Calu3 (cell line): Measurements from ENCODE around the gene CHERP. TPM values are rescaled to one million over a fixed set of nuclear protein-coding genes. Genes with fewer than 3 reads are reported as not detected.

Experiments
- BruUV-seq: library from RNA; stranded (reverse); fragments of 400-500 nt; replicated peaks from 2 replicates; lab custom pipeline; 2021; lab: Mats Ljungman, UMichigan
- CTCF ChIA-PET: fragments of 300-600 bp; sonication (Branson Sonifier 250); formaldehyde crosslinking; loops from one replicate; lab custom pipeline; 2022; ENCODE audit warnings: antibody characterized with exemption; lab: Charles Lee
- DNase-seq: peaks from one replicate; pipeline ENCODE4 v3.0.0; 2022
- H3K27ac Mint-ChIP-seq: one replicate; pipeline ENCODE4 v1.8.0; 2022; ENCODE audit warnings: mixed read lengths; ENCODE audit not compliant: unreplicated experiment
- H3K27me3 Mint-ChIP-seq: one replicate; pipeline ENCODE4 v1.8.0; 2022; ENCODE audit warnings: mixed read lengths; ENCODE audit not compliant: unreplicated experiment
- H3K36me3 Mint-ChIP-seq: one replicate; pipeline ENCODE4 v1.8.0; 2022; ENCODE audit warnings: mild to moderate bottlenecking, moderate library complexity, mixed read lengths; ENCODE audit not compliant: insufficient read depth, unreplicated experiment
- H3K4me1 Mint-ChIP-seq: one replicate; pipeline ENCODE4 v1.8.0; 2022; ENCODE audit warnings: mild to moderate bottlenecking, low read depth, mixed read lengths; ENCODE audit not compliant: unreplicated experiment
- H3K4me3 Mint-ChIP-seq: one replicate; pipeline ENCODE4 v1.8.0; 2022; ENCODE audit warnings: mild to moderate bottlenecking, low read depth, moderate library complexity, mixed read lengths; ENCODE audit not compliant: unreplicated experiment
- H3K9me3 Mint-ChIP-seq: one replicate; pipeline ENCODE4 v1.8.0; 2022; ENCODE audit warnings: low read depth, mixed read lengths; ENCODE audit not compliant: unreplicated experiment
- intact Hi-C: fragments of 100-400 bp; cut with micrococcal nuclease; formaldehyde crosslinking; loops from one replicate; pipeline ENCODE4 v1.10.0; 2022; ENCODE audit not compliant: unreplicated experiment
- total RNA-seq: library from RNA; stranded (reverse); gene quantifications from 2 replicates; pipeline ENCODE4 v1.2.3, GENCODE V29; 2022
- TF ChIP-seq, protein P1 (sequence below): fragments of 200-600 bp; IDR thresholded peaks from one replicate; pipeline ENCODE4 v1.8.0; 2022; ENCODE audit warnings: antibody characterized with exemption; ENCODE audit not compliant: unreplicated experiment

The CHERP gene
- total RNA-seq, 1 experiment from 2014 or later = 49.3 TPM

DNA sequence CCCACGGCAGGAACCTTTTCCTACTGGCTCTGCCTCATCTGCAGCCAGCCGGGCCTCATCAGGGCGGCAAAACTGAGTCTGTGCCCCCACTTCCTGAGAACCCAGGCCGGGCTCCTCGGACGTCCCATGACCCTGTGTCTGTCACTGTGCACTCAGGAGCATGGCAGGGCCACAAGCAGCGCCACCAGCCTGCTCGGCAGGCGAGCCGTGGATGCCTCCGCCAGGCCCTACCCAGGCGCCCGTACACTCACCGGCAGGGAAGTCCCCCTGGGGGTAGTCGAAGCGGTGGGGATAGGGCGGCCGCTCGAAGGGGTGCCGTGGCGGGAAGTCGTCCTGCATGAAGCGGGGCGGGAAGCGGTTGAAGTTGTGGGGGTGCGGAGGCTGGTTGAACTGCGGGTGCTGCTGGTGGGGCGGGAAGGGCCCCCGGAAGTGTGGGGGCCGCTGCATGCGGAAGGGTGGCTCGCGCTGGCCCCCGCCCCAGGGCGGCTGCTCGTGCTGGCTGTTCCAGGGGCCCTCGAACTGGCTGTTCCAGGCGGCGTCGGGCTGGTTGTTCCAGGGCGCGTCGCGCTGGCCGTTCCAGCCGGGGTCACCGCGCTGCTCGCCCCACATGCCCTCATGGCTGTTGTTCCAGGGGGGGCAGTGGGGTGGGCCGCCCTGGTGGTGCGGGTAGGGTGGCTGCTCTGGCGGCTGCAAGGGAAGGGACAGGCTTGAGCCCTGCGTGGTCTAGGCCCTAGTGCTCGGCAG lies 17.1 kb downstream of the CHERP start:
- intact Hi-C loops = no loop called here
- CTCF ChIA-PET = no interaction called here
- H3K9me3 Mint-ChIP-seq = no peaks in the 10 kb centered on the region
- peaks cover 53% of the 10 kb centered on the region for H3K36me3 Mint-ChIP-seq
- no peaks in the 10 kb centered on the region for H3K4me1 Mint-ChIP-seq
- no peak overlapping the region for H3K4me3 Mint-ChIP-seq
- H3K27ac Mint-ChIP-seq = no peak overlapping the region
- no peaks in the 10 kb centered on the region for H3K27me3 Mint-ChIP-seq
- DNase-seq = no peak
- TF ChIP-seq, protein P1, sequence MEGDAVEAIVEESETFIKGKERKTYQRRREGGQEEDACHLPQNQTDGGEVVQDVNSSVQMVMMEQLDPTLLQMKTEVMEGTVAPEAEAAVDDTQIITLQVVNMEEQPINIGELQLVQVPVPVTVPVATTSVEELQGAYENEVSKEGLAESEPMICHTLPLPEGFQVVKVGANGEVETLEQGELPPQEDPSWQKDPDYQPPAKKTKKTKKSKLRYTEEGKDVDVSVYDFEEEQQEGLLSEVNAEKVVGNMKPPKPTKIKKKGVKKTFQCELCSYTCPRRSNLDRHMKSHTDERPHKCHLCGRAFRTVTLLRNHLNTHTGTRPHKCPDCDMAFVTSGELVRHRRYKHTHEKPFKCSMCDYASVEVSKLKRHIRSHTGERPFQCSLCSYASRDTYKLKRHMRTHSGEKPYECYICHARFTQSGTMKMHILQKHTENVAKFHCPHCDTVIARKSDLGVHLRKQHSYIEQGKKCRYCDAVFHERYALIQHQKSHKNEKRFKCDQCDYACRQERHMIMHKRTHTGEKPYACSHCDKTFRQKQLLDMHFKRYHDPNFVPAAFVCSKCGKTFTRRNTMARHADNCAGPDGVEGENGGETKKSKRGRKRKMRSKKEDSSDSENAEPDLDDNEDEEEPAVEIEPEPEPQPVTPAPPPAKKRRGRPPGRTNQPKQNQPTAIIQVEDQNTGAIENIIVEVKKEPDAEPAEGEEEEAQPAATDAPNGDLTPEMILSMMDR = no peak
- no TSS peak for BruUV-seq

DNA sequence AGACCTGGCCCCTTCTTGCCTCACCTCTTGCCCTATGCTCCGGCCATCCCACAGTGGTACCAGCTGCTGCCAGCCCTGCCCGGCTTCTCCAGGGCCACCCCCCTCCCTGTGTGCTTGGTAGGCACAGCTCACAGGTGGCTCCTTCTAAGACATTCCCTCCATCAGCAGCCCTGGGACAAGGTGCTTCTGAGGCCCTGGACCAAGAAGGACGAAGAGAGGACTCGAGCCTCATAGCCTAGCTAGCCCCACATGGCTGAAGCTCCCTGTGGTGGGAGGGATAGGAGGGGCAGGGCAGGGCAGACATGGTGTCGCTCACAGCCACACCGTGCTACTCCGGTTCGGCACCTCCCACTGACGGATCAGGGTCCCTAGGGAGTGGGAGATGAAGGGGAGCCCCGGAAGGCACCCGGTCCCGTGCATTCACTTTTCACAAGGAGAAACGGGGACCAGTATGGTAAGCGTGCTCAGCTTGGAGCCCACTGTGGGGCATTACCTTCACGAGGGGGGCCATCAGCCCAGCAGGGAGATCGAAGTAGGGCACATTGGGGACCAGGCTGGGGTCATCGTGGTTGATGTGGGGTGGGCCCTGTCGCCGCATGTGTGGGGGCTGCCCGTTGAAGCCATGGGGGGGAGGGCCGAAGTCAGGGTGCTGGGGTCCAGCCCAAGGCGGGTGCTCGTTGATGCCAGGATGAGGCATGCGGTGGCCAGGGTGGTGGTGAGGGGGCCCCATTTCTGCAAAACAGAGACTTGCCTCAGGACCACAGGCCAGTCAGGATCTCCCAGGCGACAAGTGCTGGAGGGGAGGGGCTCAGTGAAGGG lies 19.5 kb downstream of the CHERP start:
- intact Hi-C loops = no loop called here
- Mint-ChIP-seq H3K36me3 (peaks cover 52% of the 10 kb centered on the region), H3K9me3 (no peaks in the 10 kb centered on the region), H3K4me1 (no peaks in the 10 kb centered on the region), H3K27me3 (no peaks in the 10 kb centered on the region), H3K4me3 (no peak overlapping the region), H3K27ac (no peak overlapping the region)
- TF ChIP-seq, protein P1 = no peak
- DNase-seq = no peak
- no TSS peak for BruUV-seq
- CTCF ChIA-PET = no interaction called here

DNA sequence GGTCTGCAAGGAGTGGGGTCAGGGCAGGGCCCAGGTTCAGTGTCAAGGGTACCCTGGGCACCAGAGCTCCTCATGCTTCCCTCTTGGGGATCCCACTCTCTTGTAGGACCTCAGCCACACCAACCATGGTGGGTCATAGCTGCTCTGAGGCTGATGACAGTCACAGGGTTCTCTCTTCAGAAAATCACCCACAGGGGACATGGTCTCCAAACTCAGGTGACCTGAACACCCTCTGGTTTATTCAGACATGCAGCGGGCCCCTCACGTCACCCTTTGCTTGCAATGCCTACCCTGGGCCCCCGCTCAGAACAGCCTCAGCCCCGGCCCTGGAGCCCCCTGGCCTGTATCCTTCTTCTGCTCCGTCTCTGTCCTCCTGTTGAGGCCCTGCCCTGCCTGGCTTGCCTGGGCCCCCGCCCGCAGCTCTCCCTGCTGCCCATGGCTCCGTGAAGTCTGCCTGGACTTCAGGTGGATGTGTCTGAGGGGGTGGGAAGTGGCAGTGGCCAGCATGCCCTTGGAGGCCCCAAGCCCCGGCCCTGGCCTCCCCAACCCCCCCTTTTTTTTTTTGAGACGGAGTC lies 20.4 kb downstream of the CHERP start:
- BruUV-seq = no TSS peak
- no peak for DNase-seq
- Mint-ChIP-seq H3K36me3 (peaks cover 53% of the 10 kb centered on the region), H3K4me3 (no peak overlapping the region), H3K4me1 (no peaks in the 10 kb centered on the region), H3K9me3 (no peaks in the 10 kb centered on the region), H3K27me3 (no peaks in the 10 kb centered on the region), H3K27ac (no peak overlapping the region)
- intact Hi-C loops = no loop called here
- TF ChIP-seq, protein P1 = no peak
- CTCF ChIA-PET = interaction anchor here (0.6 kb wide), 1 partner anchor 154 kb away, joined by 4 read pairs; no protein-coding TSS in a partner anchor

DNA sequence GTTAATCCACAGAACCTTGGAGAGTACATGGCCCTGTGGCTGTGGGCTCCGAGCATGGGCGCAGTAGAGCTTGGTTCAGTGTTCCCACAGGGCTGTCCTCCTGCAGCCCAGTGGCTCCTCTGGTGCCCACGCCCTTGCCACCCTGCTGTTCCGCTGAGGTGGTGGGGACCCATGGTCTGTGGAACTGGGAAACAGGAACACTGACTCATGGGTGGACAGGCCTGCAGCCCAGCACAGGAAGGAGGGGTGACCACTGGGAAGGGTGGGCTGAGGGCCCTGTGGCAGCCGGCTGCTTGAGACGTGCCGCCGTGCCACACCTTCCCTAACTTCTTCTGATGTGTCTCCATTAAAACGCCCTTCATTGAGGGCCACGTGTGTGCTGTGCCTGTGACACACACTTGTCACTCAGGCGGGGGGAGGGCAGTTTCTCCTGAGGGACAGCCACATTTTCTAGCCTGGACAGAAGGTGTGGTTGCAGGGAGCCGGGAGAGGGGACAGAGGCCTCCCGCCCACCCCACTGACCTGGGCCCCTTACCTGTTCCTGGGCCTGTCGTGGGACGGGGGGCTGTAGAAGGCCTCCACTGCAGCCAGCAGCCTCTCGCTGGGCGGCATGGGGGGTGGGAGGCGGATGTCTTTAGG lies 21.1 kb downstream of the CHERP start:
- Mint-ChIP-seq H3K9me3 (no peaks in the 10 kb centered on the region), H3K4me1 (no peaks in the 10 kb centered on the region), H3K4me3 (no peak overlapping the region), H3K27me3 (no peaks in the 10 kb centered on the region), H3K36me3 (peaks cover 52% of the 10 kb centered on the region), H3K27ac (no peak overlapping the region)
- no peak for DNase-seq
- CTCF ChIA-PET = no interaction called here
- intact Hi-C loops = no loop called here
- TF ChIP-seq, protein P1 = no peak
- BruUV-seq = no TSS peak
